KOPT-K1 (cell line): Measurements from ENCODE around the gene ABLIM3.
"Not testable (repeated sequence)": the region's sequence is repeated elsewhere in the genome, so short reads cannot be mapped to it uniquely, and the experiment has no call there.

Source experiments
- H3K27ac ChIP-seq: fragments of 200-600 bp; sonication (generic); 2 replicates; pipeline ENCODE4 v1.5.1; 2016; ENCODE audit warnings: antibody characterized with exemption, mild to moderate bottlenecking, low read depth, low read length; ENCODE audit not compliant: poor library complexity, severe bottlenecking
- H3K36me3 ChIP-seq: fragments of 200-600 bp; sonication (generic); 2 replicates; pipeline ENCODE4 v1.5.1; 2017; ENCODE audit warnings: antibody characterized with exemption, mild to moderate bottlenecking, low read length, moderate library complexity; ENCODE audit not compliant: insufficient read depth
- H3K9me3 ChIP-seq: fragments of 200-600 bp; sonication (generic); 2 replicates; pipeline ENCODE4 v1.5.1; 2017; ENCODE audit warnings: antibody characterized with exemption, low read length, mild to moderate bottlenecking; ENCODE audit not compliant: insufficient read depth, poor library complexity, severe bottlenecking

The ABLIM3 gene

DNA sequence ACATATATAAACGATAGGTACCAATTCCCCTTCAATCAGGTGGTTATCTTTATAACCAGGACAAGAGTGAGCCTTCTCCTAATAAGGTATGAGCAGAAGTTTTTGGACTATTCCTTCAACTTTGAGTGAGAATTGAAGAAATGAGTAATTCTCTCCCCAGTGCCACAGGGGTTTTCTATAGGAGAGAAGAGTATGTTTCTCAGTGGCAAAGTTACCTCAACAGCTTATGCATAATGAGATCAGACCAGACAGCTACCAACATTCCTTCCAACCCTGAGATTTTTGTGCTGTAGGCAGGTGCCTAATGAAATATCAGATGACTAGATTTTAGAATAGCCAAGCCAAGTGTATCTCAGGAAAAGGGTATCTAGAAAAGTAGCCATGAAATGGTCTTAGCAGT is 40.9 kb downstream of the ABLIM3 start:
- Histone ChIP-seq H3K27ac (no peak overlapping the region), H3K9me3 (no peaks in the 10 kb centered on the region), H3K36me3 (no peaks in the 10 kb centered on the region)

DNA sequence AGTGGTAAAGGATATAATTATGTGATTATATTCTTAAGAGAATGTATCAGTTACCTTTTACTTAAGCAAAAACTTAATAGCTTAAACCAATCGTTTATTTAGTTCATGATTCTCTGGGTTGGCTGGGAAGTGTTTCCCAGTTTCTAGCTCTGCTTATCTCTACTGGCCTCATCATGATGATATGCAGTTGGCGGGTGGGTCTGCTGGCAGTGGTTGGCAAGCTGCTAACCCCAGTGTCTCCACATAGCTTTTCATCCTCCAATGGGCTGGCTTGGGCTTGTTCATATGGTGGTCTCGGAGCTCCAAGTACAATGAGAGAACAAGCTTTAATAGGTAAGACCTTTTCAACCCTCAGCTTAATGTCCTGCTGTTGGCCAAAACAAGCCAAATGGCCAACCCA is 43.8 kb downstream of the ABLIM3 start:
- H3K36me3 ChIP-seq, result no peaks in the 10 kb centered on the region
- H3K27ac ChIP-seq, result no peak overlapping the region
- no peaks in the 10 kb centered on the region for H3K9me3 ChIP-seq

DNA sequence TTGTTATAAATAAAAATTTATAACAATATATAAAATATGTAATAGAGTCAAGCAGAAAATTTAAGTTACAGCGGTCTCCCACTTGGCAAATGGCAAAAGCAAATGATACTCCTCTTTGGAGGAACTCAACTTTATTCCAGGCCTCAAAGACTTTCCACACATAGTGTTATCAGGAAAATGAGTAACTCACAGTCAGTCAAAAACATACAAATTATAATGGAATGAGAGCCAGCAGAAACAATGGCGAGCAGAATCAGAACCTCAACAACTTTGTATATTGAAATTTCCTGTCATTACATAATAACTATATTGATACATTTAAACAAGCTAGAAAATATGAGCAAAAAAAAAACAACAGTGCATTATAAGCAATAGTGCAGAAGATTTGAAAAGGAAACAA is 45.2 kb downstream of the ABLIM3 start:
- H3K9me3 ChIP-seq, result no peaks in the 10 kb centered on the region
- no peaks in the 10 kb centered on the region for H3K36me3 ChIP-seq
- H3K27ac ChIP-seq, result no peak overlapping the region

DNA sequence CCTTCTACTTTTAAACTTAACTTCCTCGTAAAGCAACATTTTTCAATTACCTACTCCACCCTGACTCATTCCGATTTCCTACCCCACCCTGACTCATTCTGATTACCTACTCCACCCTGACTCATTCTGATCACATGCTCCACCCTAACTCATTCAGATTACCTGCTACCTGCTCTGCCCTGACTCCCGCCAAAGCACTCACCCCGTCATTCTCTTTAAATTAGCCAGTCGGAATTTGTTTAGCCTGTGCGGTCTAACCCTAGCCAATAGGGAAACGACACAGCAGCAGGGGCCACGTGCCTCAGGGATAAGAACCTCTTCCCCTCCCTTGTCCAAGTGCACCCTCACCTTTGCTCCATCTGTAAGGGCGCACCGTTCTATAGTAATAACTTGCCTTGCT is 46.3 kb downstream of the ABLIM3 start:
- not testable (repeated sequence) for H3K36me3 ChIP-seq, H3K27ac ChIP-seq, H3K9me3 ChIP-seq

DNA sequence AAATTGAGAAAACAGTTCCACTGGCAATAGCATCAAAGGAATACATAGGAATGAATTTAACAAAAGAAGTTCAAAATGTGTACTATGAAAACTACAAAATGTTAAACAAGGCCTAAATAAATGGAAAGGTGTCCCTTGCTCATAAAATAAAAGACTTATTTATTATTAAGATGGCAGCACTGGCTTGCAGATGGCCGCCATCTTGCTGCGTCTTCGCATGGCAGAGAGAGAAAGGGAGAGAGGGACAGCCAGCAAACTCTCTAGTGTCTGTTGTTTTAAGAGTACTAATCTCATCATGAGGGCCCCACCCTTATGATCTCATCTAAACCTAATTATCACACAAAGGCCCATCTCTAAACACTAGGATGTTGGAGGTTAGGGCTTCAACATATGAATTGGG is 47.1 kb downstream of the ABLIM3 start:
- Histone ChIP-seq H3K27ac (no peak overlapping the region), H3K36me3 (no peaks in the 10 kb centered on the region), H3K9me3 (no peaks in the 10 kb centered on the region)

DNA sequence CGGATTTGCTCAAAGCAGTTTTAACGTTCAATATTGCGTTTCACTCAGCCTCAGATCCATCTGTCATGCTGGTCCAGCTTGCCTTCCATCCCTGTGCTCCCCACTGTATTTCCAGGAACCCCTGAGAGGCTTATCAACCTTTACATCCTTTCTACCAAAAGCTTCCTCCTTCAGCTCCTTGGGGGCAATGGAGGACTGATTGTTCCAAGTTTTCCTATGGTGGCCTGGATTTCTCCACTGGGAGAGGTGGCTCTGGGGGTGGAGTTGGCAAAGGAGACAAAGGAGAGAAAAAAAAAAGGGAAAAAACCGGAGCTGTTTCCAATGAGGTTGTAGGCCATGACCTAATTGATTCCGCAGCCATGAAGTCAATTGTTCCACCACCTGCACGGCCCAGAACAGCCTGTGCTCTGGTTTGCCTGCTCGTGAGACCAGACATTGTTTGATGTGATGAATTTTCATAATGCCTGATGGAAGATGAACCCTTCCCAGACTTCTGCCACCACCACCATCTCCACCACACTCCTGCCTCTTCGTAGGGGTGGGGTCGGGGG is 54.1 kb downstream of the ABLIM3 start:
- H3K27ac ChIP-seq, result no peak overlapping the region
- H3K36me3 ChIP-seq, result no peaks in the 10 kb centered on the region
- no peaks in the 10 kb centered on the region for H3K9me3 ChIP-seq

DNA sequence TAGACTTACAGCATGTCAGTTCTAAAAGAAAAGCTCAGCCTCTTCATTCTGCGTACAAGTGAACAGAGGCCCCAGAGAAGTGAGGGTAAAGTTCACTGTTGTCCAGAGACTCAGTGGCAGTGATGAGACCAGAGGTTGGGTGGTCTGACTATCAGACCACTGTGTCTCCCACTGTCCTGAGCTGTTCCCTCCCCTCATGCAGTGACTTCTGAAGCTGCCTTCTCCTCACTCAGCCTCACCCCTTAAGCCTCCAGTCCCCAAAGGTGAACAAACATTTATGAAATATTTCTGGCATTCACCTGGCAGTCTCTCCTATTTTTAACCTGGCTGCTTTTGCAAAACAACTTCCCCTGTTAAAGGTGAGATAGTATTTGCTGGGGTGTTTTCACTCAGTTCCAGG is 54.7 kb downstream of the ABLIM3 start:
- Histone ChIP-seq H3K27ac (no peak overlapping the region), H3K36me3 (no peaks in the 10 kb centered on the region)

DNA sequence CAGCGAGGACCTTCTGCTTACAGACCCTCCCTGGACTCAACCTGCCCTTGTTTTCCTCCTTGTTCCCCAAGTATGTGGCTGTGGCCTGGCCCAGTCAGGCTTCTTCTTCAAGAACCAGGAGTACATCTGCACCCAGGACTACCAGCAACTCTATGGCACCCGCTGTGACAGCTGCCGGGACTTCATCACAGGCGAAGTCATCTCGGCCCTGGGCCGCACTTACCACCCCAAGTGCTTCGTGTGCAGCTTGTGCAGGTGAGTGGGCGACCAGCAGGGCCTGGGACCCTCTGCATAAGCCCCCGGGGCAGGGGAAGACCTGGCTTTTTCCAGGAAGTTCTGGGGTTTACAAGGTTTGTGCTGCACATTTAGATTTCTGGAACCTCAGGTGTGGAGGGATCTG is 56.9 kb downstream of the ABLIM3 start:
- Histone ChIP-seq H3K27ac (no peak overlapping the region), H3K9me3 (no peaks in the 10 kb centered on the region), H3K36me3 (no peaks in the 10 kb centered on the region)

More for the DNA sequence above, 54.7 kb downstream of the ABLIM3 start:
- H3K9me3 ChIP-seq, result no peaks in the 10 kb centered on the region

DNA sequence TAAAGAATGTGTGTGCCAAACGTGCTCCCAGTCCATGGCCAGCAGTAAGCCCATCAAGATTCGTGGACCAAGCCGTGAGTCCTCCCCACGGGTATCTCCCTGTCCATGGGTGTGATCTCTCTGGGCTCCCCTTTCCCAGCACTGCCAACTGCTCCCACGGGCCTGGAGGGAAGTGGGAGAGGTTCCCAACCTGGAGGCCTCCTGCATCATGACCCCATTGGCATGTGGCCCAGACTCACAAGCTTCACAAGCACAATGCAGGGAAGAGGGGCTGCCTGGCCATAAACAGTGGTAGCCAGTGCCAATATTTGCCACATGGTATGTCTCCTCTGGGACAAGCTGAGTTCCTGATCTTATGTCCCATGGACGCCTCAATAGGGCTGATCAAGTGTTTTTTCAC is 59.1 kb downstream of the ABLIM3 start:
- H3K36me3 ChIP-seq, result no peaks in the 10 kb centered on the region
- no peak overlapping the region for H3K27ac ChIP-seq
- H3K9me3 ChIP-seq, result no peaks in the 10 kb centered on the region

DNA sequence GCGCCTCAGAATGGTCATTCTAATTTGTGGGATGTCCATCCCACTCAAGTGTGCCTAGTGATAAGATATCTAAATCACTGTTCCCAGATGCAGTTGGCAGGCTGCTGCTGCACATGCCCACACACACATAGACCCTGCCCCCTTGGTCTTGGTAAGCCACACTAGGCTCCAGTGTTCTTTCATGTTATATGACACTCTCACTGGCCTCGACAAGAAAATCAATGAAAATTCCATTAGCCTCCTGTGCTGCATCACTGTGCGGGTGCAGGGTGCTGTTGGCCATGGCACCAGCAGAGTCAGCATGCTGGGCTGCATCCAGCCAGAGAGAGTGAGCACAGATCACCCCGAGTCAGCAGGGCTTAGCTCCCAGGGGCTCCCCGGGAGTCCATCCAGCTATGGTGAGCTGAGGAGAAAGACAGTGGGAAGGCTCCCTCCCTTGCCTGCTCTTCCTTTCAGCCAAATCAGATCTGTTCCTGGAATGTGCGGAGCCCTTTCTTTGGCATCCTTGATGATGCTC is 59.9 kb downstream of the ABLIM3 start:
- Histone ChIP-seq H3K36me3 (no peaks in the 10 kb centered on the region), H3K9me3 (no peaks in the 10 kb centered on the region), H3K27ac (no peak overlapping the region)

DNA sequence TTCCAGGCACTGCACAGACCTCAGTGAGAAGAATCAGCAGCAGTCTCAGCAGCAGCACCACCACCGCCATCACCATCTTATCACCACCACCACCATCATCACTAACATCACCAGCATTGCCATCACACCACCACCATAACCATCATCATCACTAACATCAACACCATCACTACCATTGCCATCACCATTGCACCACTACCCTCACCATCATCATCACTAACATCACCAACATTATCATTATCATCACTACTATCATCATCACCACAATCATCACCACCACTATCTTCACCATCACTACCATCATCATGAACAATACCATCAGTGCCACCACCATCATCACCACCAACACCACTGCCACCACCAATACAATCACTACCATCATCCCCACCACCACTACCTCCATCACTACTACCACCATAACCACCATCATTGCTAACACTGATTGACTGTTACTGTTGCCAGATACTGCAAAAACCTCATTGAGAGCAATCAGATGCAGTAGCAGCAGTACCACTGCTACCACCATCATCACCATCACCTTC is 61.7 kb downstream of the ABLIM3 start:
- Histone ChIP-seq H3K9me3 (no peaks in the 10 kb centered on the region), H3K27ac (no peak overlapping the region), H3K36me3 (no peaks in the 10 kb centered on the region)

DNA sequence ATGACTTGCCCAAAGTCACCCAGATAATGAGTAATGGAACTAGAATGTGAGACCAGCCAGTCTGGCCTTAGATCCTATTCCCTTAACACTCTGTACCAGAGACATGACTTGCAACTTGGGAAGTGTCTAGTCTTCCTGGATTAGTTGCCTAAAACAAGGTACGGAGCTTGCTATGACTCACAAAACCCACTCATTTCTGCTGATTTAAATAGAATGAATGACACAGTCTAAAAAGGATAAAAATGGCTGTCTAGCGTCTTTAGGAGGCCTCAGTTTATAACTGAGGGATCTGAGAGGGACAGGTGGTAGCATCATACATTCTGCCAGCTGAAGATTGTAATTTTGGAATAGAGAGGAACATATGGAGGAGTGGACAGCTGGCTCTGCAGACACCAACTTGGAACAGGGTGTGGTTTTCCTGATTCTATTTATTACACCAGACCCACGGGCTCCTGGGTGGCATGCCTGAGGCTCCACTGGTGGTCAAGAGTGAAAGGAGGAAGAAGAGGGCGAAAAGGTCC is 62.7 kb downstream of the ABLIM3 start:
- no peaks in the 10 kb centered on the region for H3K36me3 ChIP-seq
- no peak overlapping the region for H3K27ac ChIP-seq
- H3K9me3 ChIP-seq, result no peaks in the 10 kb centered on the region

DNA sequence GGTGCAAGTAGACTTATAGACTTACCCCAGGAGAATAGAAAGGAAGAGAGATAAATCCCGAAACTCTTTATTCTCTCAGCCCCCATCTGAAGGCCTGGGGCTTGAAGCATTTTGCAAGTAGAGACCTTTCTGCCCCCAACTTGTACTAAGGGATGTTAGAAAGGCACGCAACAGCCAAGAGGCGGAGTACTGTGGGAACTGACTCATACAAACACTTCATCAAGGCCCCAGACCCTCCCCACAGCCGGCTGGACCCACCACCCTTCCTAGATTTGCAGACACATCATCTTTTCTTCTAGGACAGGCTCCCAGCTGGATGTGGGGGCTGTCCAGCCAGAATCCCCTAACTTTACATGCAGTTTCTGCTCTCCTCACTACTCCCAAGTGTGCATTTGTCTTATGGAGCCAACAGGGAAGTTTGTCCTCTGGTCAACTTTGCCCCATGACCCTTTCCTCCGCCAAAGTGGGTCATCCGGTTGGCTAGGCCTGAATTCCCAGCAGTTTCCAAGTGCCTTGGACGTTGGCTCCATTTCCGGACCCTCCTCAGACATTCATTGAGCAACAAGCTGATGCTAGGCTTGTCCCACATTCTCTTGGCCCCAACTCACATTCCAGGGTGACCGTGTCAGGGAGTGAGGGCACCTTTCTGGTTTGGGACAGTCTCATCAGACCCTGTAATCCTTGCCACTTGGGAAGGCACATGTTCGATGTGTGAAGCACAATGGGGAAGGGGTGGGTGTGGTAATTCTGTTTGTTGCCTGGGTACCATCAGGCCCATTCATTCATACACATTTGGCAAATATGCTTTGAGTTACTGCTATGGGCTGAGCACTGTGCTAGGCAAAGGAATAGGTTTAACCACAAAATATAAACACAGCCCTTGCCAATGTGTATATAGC is 64.6 kb downstream of the ABLIM3 start:
- Histone ChIP-seq H3K36me3 (no peaks in the 10 kb centered on the region), H3K27ac (no peak overlapping the region), H3K9me3 (no peaks in the 10 kb centered on the region)

DNA sequence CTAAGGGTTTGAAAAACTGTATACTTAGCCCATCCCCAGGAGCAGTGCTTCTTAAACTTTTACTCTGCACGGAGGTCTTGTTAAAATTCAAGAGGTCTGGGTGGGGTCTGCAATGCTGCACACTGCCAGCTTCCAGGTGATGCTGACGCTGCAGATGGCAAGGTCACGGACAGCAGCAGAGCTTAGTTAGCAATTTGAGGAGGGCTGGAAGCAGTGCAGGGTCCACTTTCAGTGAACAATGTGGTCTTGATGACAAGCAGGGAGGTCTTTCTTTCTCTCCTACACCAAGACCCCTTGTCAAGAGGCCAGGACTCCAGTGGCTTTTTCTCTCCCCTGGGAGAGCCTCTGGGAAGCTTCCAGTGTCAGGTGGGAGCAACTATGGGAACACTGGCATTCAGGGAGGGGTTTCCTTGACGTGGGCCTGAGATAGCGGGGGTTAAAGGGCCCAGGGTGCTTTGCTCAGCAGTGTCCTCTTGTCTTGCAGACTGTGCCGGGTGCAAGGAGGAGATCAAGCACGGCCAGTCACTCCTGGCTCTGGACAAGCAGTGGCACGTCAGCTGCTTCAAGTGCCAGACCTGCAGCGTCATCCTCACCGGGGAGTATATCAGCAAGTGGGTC is 65.3 kb downstream of the ABLIM3 start:
- Histone ChIP-seq H3K9me3 (no peaks in the 10 kb centered on the region), H3K27ac (no peak overlapping the region), H3K36me3 (no peaks in the 10 kb centered on the region)

DNA sequence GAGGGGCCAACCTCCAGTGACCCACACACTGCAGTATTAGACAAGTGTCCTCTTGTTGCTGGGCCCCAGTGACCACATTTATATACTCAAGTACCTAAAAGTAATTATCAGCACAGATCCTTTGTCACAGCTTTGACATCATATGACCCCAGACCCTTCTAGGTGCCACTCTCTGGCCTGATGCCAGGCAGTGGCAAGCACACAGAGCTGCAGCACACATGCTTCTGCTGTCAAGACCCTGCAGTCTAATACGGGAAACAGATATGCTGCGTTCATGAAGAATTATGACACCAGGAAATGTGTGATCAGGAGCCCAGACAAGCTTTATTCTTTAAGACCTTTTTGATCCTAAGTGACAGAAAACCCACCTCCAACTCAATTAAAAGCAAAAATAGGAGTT is 66.5 kb downstream of the ABLIM3 start:
- no peaks in the 10 kb centered on the region for H3K9me3 ChIP-seq
- H3K36me3 ChIP-seq, result no peaks in the 10 kb centered on the region
- H3K27ac ChIP-seq, result no peak overlapping the region
